K562 (cell line): ENCODE data around the gene RASL11A. TPM values are rescaled to one million over a fixed set of nuclear protein-coding genes. Genes with fewer than 3 reads are reported as not detected.

Experiments
- ARHGAP35 ChIP-seq: fragments of 450-650 bp; IDR thresholded peaks from 2 replicates; pipeline ENCODE4 v1.6.1; 2018; ENCODE audit not compliant: partially characterized antibody
- ARNT ChIP-seq, 2 experiments: fragments of 450-650 bp; IDR thresholded peaks; 2 replicates each; pipeline ENCODE4 v1.6.1; 2016; ENCODE audit warnings: mild to moderate bottlenecking in 1 of 2
- ETS2 ChIP-seq: IDR thresholded peaks from 2 replicates; pipeline ENCODE4 v1.6.1; 2016; ENCODE audit warnings: borderline replicate concordance, missing genetic modification characterization, mild to moderate bottlenecking, moderate library complexity, missing compliant biosample characterization; ENCODE audit not compliant: poor library complexity, severe bottlenecking
- ETV1 ChIP-seq: fragments of 450-650 bp; conservative IDR thresholded peaks from 2 replicates; pipeline ENCODE4 v1.6.1; 2016; ENCODE audit warnings: missing genetic modification characterization, control low read depth, low read depth, missing compliant biosample characterization
- GTF2A2 ChIP-seq: IDR thresholded peaks from 2 replicates; pipeline ENCODE4 v1.6.1; 2016; ENCODE audit warnings: mild to moderate bottlenecking, missing genetic modification characterization, missing compliant biosample characterization
- HDAC6 ChIP-seq: IDR thresholded peaks from 2 replicates; pipeline ENCODE4 v1.6.1; 2012; ENCODE audit warnings: low read depth, mild to moderate bottlenecking, control low read depth, inconsistent platforms, low read length, moderate library complexity
- HEY1 ChIP-seq: fragments of 250-450 bp; sonication (Bioruptor Pico); IDR thresholded peaks from 2 replicates; pipeline ENCODE4 v1.5.0; 2020; ENCODE audit warnings: mild to moderate bottlenecking, moderate library complexity, borderline replicate concordance
- HNRNPL ChIP-seq: fragments of 200-400 bp; formaldehyde crosslinking; IDR thresholded peaks from 2 replicates; pipeline ENCODE4 v1.6.1; 2017; ENCODE audit warnings: low read depth, mild to moderate bottlenecking, low read length
- IRF2 ChIP-seq: sonication (generic); formaldehyde crosslinking; IDR thresholded peaks from 2 replicates; pipeline ENCODE4 v1.8.1; 2022; ENCODE audit warnings: mild to moderate bottlenecking, missing genetic modification reagents
- NUFIP1 ChIP-seq: fragments of 450-650 bp; IDR thresholded peaks from 2 replicates; pipeline ENCODE4 v1.6.1; 2018; ENCODE audit not compliant: partially characterized antibody
- POLR2AphosphoS2 ChIP-seq: IDR thresholded peaks from 2 replicates; pipeline ENCODE4 v1.6.1; 2012; ENCODE audit warnings: low read length, improper control_type of control experiment
- SMARCC2 ChIP-seq: fragments of 450-650 bp; IDR thresholded peaks from 2 replicates; pipeline ENCODE4 v1.6.1; 2017; ENCODE audit warnings: antibody characterized with exemption, moderate library complexity, mild to moderate bottlenecking, low read depth
- ZNF232 ChIP-seq: sonication (generic); formaldehyde crosslinking; IDR thresholded peaks from 2 replicates; pipeline ENCODE4 v1.8.0; 2022; ENCODE audit warnings: mild to moderate bottlenecking, missing genetic modification reagents
- ZNF431 ChIP-seq: sonication (generic); formaldehyde crosslinking; IDR thresholded peaks from 2 replicates; pipeline ENCODE4 v1.8.0; 2022; ENCODE audit warnings: mild to moderate bottlenecking, missing genetic modification reagents
- polyA plus RNA-seq, 8 experiments: library from polyadenylated mRNA; depleted of rRNA in 4 of 8; stranded (reverse) in 5 of 8; unstranded in 3 of 8; fragments of >200 nt; fragmentation: Nextera tagmentation in 2 of 8; fragmentation: Illumina TruSeq in 1 of 8; extraction: Ambion mirVana in 2 of 8; extraction: Trizol in 1 of 8; gene quantifications; 2 replicates each; pipeline versions ENCODE4 v1.2.1 to v1.2.3, GENCODE V29; 2011 to 2014; ENCODE audit warnings: inconsistent platforms in 1 of 8, missing spikeins in 1 of 8
- total RNA-seq, 7 experiments: library from RNA; depleted of rRNA in 6 of 7; stranded (reverse); fragments of >200 nt in 6 of 7; fragmentation: Illumina TruSeq in 2 of 7; extraction: Trizol in 2 of 7; gene quantifications; 2 replicates each; pipeline versions ENCODE4 v1.2.1 to v1.2.3, GENCODE V29; 2011 to 2021; ENCODE audit warnings: low replicate concordance in 1 of 7
- TF ChIP-seq, protein P1 (sequence below): fragments of 450-650 bp; formaldehyde crosslinking; IDR thresholded peaks from 2 replicates; pipeline ENCODE4 v1.4.0; 2022; ENCODE audit warnings: missing genetic modification characterization
- TF ChIP-seq, protein P2 (sequence below), 2 experiments: fragments of 450-650 bp in 1 of 2; sonication (generic) in 1 of 2; formaldehyde crosslinking in 1 of 2; IDR thresholded peaks in 1 of 2; conservative IDR thresholded peaks in 1 of 2; 2 replicates each; pipeline versions ENCODE4 v1.6.1 to v1.8.1; 2016 to 2023; ENCODE audit warnings: mild to moderate bottlenecking in 2 of 2, moderate library complexity in 2 of 2, inconsistent platforms in 1 of 2, missing genetic modification reagents in 1 of 2
- TF ChIP-seq, protein P3 (sequence below), 2 experiments: fragments of 450-650 bp in 1 of 2; IDR thresholded peaks; 2 replicates each; pipeline ENCODE4 v1.6.1; 2011 to 2017; ENCODE audit warnings: low read depth in 2 of 2, antibody characterized with exemption in 1 of 2, borderline replicate concordance in 1 of 2, low read length in 1 of 2, mild to moderate bottlenecking in 1 of 2, mixed read lengths in 1 of 2; ENCODE audit not compliant: control insufficient read depth in 1 of 2
- TF ChIP-seq, protein P4 (sequence below): sonication (generic); formaldehyde crosslinking; IDR thresholded peaks from 2 replicates; pipeline ENCODE4 v1.8.1; 2022; ENCODE audit warnings: missing genetic modification reagents
- TF ChIP-seq, protein P5 (sequence below): fragments of 450-650 bp; IDR thresholded peaks from 2 replicates; pipeline ENCODE4 v1.6.1; 2017; ENCODE audit warnings: antibody characterized with exemption

RASL11A gene
- total and polyA plus RNA-seq, 9 of the 15 experiments (the other 6 are each of a cell fraction or from before 2014, with no cell fraction given) = 0.11 to 2.2 (median 1.5) TPM; not detected in 1

DNA sequence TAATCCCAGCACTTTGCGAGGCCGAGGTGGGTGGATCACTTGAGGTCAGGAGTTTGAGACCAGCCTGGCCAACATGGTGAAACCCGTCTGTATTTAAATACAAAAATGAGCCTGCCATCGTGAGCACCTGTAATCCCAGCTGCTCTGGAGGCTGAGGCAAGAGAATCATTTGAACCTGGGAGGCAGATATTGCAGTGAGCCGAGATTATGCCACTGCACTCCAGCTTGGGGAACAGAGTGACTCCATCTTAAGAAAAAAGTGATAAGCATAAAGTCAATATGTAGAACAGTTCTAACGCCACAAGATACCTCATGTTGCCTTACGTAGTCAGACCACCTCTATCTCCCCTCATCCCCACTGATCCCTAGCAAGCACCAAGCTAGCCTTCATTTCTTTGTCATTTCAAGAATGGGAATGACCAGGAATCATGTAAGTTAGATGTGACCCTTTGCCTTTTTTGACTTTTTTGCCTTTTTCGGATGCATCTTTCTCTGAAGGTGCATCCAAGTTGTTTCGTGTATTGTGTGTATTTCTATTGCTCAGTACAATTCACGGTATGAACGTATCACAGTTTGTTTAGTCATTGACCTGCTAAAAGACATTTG, 12.9 kb upstream of the RASL11A start (continued):
- TF ChIP-seq, protein P1, sequence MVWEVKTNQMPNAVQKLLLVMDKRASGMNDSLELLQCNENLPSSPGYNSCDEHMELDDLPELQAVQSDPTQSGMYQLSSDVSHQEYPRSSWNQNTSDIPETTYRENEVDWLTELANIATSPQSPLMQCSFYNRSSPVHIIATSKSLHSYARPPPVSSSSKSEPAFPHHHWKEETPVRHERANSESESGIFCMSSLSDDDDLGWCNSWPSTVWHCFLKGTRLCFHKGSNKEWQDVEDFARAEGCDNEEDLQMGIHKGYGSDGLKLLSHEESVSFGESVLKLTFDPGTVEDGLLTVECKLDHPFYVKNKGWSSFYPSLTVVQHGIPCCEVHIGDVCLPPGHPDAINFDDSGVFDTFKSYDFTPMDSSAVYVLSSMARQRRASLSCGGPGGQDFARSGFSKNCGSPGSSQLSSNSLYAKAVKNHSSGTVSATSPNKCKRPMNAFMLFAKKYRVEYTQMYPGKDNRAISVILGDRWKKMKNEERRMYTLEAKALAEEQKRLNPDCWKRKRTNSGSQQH = peak; percentile 63; the same call in 1 of the 2 replicates
- TF ChIP-seq, protein P2, sequence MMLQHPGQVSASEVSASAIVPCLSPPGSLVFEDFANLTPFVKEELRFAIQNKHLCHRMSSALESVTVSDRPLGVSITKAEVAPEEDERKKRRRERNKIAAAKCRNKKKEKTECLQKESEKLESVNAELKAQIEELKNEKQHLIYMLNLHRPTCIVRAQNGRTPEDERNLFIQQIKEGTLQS (IDR thresholded peaks at IDR 0.05) = no peak
- TF ChIP-seq, protein P2 (CRISPR knock-in tag; conservative IDR thresholded peaks at IDR 0.05) = no peak
- TF ChIP-seq GTF2A2 (tag) = no peak
- TF ChIP-seq SMARCC2 = no peak
- TF ChIP-seq POLR2AphosphoS2 = peak; percentile 92
- TF ChIP-seq IRF2 (CRISPR knock-in tag) = no peak
- TF ChIP-seq ARHGAP35 = no peak
- TF ChIP-seq ARNT (IDR thresholded peaks at IDR 0.05) = no peak
- no peak for TF ChIP-seq ETS2
- no peak for TF ChIP-seq ZNF431
- TF ChIP-seq ETV1 (tag) = no peak
- TF ChIP-seq, protein P3, sequence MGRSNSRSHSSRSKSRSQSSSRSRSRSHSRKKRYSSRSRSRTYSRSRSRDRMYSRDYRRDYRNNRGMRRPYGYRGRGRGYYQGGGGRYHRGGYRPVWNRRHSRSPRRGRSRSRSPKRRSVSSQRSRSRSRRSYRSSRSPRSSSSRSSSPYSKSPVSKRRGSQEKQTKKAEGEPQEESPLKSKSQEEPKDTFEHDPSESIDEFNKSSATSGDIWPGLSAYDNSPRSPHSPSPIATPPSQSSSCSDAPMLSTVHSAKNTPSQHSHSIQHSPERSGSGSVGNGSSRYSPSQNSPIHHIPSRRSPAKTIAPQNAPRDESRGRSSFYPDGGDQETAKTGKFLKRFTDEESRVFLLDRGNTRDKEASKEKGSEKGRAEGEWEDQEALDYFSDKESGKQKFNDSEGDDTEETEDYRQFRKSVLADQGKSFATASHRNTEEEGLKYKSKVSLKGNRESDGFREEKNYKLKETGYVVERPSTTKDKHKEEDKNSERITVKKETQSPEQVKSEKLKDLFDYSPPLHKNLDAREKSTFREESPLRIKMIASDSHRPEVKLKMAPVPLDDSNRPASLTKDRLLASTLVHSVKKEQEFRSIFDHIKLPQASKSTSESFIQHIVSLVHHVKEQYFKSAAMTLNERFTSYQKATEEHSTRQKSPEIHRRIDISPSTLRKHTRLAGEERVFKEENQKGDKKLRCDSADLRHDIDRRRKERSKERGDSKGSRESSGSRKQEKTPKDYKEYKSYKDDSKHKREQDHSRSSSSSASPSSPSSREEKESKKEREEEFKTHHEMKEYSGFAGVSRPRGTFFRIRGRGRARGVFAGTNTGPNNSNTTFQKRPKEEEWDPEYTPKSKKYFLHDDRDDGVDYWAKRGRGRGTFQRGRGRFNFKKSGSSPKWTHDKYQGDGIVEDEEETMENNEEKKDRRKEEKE (IDR thresholded peaks at IDR 0.05; ENCODE audit: borderline replicate concordance in 1 of 2, control insufficient read depth in 1 of 2, low read depth in 2 of 2, low read length in 1 of 2) = peak; percentile 27 to 47; a peak in 1 of 4 replicates
- TF ChIP-seq, protein P4, sequence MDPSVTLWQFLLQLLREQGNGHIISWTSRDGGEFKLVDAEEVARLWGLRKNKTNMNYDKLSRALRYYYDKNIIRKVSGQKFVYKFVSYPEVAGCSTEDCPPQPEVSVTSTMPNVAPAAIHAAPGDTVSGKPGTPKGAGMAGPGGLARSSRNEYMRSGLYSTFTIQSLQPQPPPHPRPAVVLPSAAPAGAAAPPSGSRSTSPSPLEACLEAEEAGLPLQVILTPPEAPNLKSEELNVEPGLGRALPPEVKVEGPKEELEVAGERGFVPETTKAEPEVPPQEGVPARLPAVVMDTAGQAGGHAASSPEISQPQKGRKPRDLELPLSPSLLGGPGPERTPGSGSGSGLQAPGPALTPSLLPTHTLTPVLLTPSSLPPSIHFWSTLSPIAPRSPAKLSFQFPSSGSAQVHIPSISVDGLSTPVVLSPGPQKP = no peak
- TF ChIP-seq NUFIP1 = no peak
- TF ChIP-seq HNRNPL = no peak
- no peak for TF ChIP-seq HDAC6
- TF ChIP-seq, protein P5, sequence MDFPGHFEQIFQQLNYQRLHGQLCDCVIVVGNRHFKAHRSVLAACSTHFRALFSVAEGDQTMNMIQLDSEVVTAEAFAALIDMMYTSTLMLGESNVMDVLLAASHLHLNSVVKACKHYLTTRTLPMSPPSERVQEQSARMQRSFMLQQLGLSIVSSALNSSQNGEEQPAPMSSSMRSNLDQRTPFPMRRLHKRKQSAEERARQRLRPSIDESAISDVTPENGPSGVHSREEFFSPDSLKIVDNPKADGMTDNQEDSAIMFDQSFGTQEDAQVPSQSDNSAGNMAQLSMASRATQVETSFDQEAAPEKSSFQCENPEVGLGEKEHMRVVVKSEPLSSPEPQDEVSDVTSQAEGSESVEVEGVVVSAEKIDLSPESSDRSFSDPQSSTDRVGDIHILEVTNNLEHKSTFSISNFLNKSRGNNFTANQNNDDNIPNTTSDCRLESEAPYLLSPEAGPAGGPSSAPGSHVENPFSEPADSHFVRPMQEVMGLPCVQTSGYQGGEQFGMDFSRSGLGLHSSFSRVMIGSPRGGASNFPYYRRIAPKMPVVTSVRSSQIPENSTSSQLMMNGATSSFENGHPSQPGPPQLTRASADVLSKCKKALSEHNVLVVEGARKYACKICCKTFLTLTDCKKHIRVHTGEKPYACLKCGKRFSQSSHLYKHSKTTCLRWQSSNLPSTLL = no peak
- no peak for TF ChIP-seq ZNF232 (CRISPR knock-in tag)
- TF ChIP-seq HEY1 (CRISPR knock-in tag) = no peak
